ENCODE data around the gene MPP7.

The MPP7 gene

GRCh38 chr10:28304032-28304571 lies 1.2 kb upstream of the MPP7 start:
- DNase-seq: no peak

GRCh38 chr10:28302012-28302637 lies 739 bp downstream of the MPP7 start:
- no peak for DNase-seq

GRCh38 chr10:28300027-28300426 lies 2.8 kb downstream of the MPP7 start:
- peak; percentile 15 to 38 for DNase-seq

GRCh38 chr10:28298951-28299350 lies 3.9 kb downstream of the MPP7 start:
- no peak for DNase-seq

GRCh38 chr10:28296023-28296422 lies 6.8 kb downstream of the MPP7 start:
- DNase-seq: no peak

- DNase-seq: no peak
Observed at GRCh38 chr10:28295336-28295735, 7.5 kb downstream of the MPP7 start.

- DNase-seq: no peak
Observed at GRCh38 chr10:28294809-28295208, 8.1 kb downstream of the MPP7 start.

- DNase-seq: no peak
Observed at GRCh38 chr10:28294169-28294532, 8.7 kb downstream of the MPP7 start.

GRCh38 chr10:28293236-28294168 lies 9.4 kb downstream of the MPP7 start:
- DNase-seq: no peak

- no peak for DNase-seq
Observed at GRCh38 chr10:28291881-28292297, 11.0 kb downstream of the MPP7 start.

GRCh38 chr10:28285816-28286215 lies 17.0 kb downstream of the MPP7 start:
- no peak for DNase-seq

- no peak for DNase-seq
Observed at GRCh38 chr10:28284126-28284525, 18.7 kb downstream of the MPP7 start.

- DNase-seq: no peak
Observed at GRCh38 chr10:28283251-28283650, 19.6 kb downstream of the MPP7 start.

GRCh38 chr10:28282336-28282735 lies 20.5 kb downstream of the MPP7 start:
- DNase-seq: no peak

GRCh38 chr10:28281726-28282315 lies 21.0 kb downstream of the MPP7 start:
- no peak for DNase-seq

GRCh38 chr10:28280652-28281051 lies 22.2 kb downstream of the MPP7 start:
- no peak for DNase-seq

GRCh38 chr10:28279878-28280277 lies 23.0 kb downstream of the MPP7 start:
- no peak for DNase-seq

- no peak for DNase-seq
Observed at GRCh38 chr10:28278842-28279241, 24.0 kb downstream of the MPP7 start.

- no peak for DNase-seq
Observed at GRCh38 chr10:28276384-28276783, 26.5 kb downstream of the MPP7 start.

GRCh38 chr10:28274475-28274874 lies 28.4 kb downstream of the MPP7 start:
- DNase-seq: no peak

GRCh38 chr10:28273343-28273742 lies 29.5 kb downstream of the MPP7 start:
- DNase-seq: no peak

- DNase-seq: no peak
Observed at GRCh38 chr10:28269842-28270456, 32.9 kb downstream of the MPP7 start.

All from CD4-positive, alpha-beta T cell treated with Interleukin-1 beta for 1 hour (primary cell).